Uterus (tissue), 4 donors: ENCODE data around the gene DNAH6. TPM values are rescaled to one million over a fixed set of nuclear protein-coding genes. Genes with fewer than 3 reads are reported as not detected.

Source experiments
- DNase-seq, 2 donors: peaks; one replicate each; pipeline ENCODE4 v3.0.0-alpha.2; 2019 to 2020
- H3K27ac ChIP-seq, 2 donors: fragments of 200-600 bp; sonication (generic); 1 replicate in 1 of 2; 2 replicates in 1 of 2; pipeline ENCODE4 v1.5.1; 2016 to 2018
- H3K27me3 ChIP-seq, 2 donors: fragments of 200-600 bp; sonication (generic); one replicate each; pipeline ENCODE4 v1.5.1; 2018 to 2019; ENCODE audit warnings: control low read depth in 1 of 2
- H3K36me3 ChIP-seq, 2 donors: fragments of 200-600 bp; sonication (generic); one replicate each; pipeline ENCODE4 v1.5.1; 2019; ENCODE audit warnings: control low read depth in 1 of 2
- H3K4me1 ChIP-seq, 2 donors: fragments of 200-600 bp; sonication (generic); one replicate each; pipeline ENCODE4 v1.5.1; 2018 to 2019; ENCODE audit warnings: control low read depth in 1 of 2
- H3K4me3 ChIP-seq, 2 donors: fragments of 200-600 bp; sonication (generic); 1 replicate in 1 of 2; 2 replicates in 1 of 2; pipeline ENCODE4 v1.5.1; 2018 to 2019; ENCODE audit warnings: mild to moderate bottlenecking in 1 of 2
- H3K9me3 ChIP-seq, 2 donors: fragments of 200-600 bp; sonication (generic); one replicate each; pipeline ENCODE4 v1.5.1; 2019; ENCODE audit warnings: control low read depth in 1 of 2
- CTCF ChIP-seq, 4 experiments: fragments of 200-600 bp in 2 of 4; fragments of 450-650 bp in 2 of 4; sonication (generic) in 2 of 4; IDR thresholded peaks; one replicate each; pipeline ENCODE4 v1.5.1; 2016 to 2019; ENCODE audit warnings: antibody characterized with exemption in 4 of 4, mild to moderate bottlenecking in 2 of 4, moderate library complexity in 1 of 4
- POLR2A ChIP-seq, 2 donors: fragments of 450-650 bp; IDR thresholded peaks; one replicate each; pipeline ENCODE4 v1.6.1; 2016; ENCODE audit warnings: antibody characterized with exemption in 2 of 2, mild to moderate bottlenecking in 1 of 2, moderate library complexity in 1 of 2
- intact Hi-C: fragments of 100-400 bp; cut with DNase I; formaldehyde crosslinking; loops from one replicate; pipeline ENCODE4 v1.15.1; 2023; ENCODE audit warnings: low total_unique reads
- total RNA-seq, 4 donors: library from RNA; depleted of rRNA in 3 of 4; stranded (reverse); fragments of >200 nt in 3 of 4; gene quantifications; one replicate each; pipeline versions ENCODE4 v1.1.0 to v1.2.4, GENCODE V29; 2014 to 2023
- donor health status: DM: yes; HTN: yes; CAD: no.

DNAH6 gene
- total RNA-seq, 4 donors from 2014 or later, result 1.0 to 8.4 (median 2.7) TPM

- DNase-seq, result no peak
- H3K4me1 ChIP-seq, result no peaks in the 10 kb centered on the region
- TF ChIP-seq CTCF (IDR thresholded peaks at IDR 0.05) (no peak), POLR2A (IDR thresholded peaks at IDR 0.05) (no peak)
- no peak overlapping the region for H3K4me3 ChIP-seq
- no peaks in the 10 kb centered on the region for H3K9me3 ChIP-seq
- no peak overlapping the region for H3K27ac ChIP-seq
- no peaks in the 10 kb centered on the region for H3K36me3 ChIP-seq
- intact Hi-C loops, result no loop called here
- H3K27me3 ChIP-seq, result no peaks in the 10 kb centered on the region
Measured at GRCh38 chr2:84628486-84628885, 112.2 kb downstream of the DNAH6 start.

- Histone ChIP-seq H3K4me3 (no peak overlapping the region), H3K4me1 (no peaks in the 10 kb centered on the region), H3K36me3 (no peaks in the 10 kb centered on the region), H3K27me3 (no peaks in the 10 kb centered on the region), H3K9me3 (no peaks in the 10 kb centered on the region), H3K27ac (no peak overlapping the region)
- no peak for DNase-seq
- TF ChIP-seq CTCF (IDR thresholded peaks at IDR 0.05), result no peak
- no peak for TF ChIP-seq POLR2A (IDR thresholded peaks at IDR 0.05)
- intact Hi-C loops, result no loop called here
Measured at GRCh38 chr2:84629550-84629949, 113.3 kb downstream of the DNAH6 start.

GRCh38 chr2:84631047-84631446 is 114.7 kb downstream of the DNAH6 start:
- DNase-seq, result no peak
- Histone ChIP-seq H3K4me3 (no peak overlapping the region), H3K4me1 (no peaks in the 10 kb centered on the region), H3K27ac (no peak overlapping the region), H3K9me3 (no peaks in the 10 kb centered on the region), H3K27me3 (no peaks in the 10 kb centered on the region), H3K36me3 (no peaks in the 10 kb centered on the region)
- intact Hi-C loops, result no loop called here
- TF ChIP-seq POLR2A (IDR thresholded peaks at IDR 0.05) (no peak), CTCF (IDR thresholded peaks at IDR 0.05) (peak; percentile 30 to 57 (median 40))

- H3K9me3 ChIP-seq, result no peaks in the 10 kb centered on the region
- intact Hi-C loops, result no loop called here
- no peaks in the 10 kb centered on the region for H3K27me3 ChIP-seq
- TF ChIP-seq POLR2A (IDR thresholded peaks at IDR 0.05) (no peak), CTCF (IDR thresholded peaks at IDR 0.05) (no peak)
- H3K4me3 ChIP-seq, result no peak overlapping the region
- no peak for DNase-seq
- H3K4me1 ChIP-seq, result no peaks in the 10 kb centered on the region
- H3K27ac ChIP-seq, result no peak overlapping the region
- H3K36me3 ChIP-seq, result no peaks in the 10 kb centered on the region
Measured at GRCh38 chr2:84631985-84632384, 115.7 kb downstream of the DNAH6 start.

GRCh38 chr2:84636080-84636971 is 120.0 kb downstream of the DNAH6 start:
- Histone ChIP-seq H3K9me3 (no peaks in the 10 kb centered on the region), H3K4me1 (no peaks in the 10 kb centered on the region), H3K4me3 (no peak overlapping the region), H3K36me3 (no peaks in the 10 kb centered on the region), H3K27me3 (no peaks in the 10 kb centered on the region), H3K27ac (no peak overlapping the region)
- intact Hi-C loops, result no loop called here
- DNase-seq, result no peak
- no peak for TF ChIP-seq POLR2A (IDR thresholded peaks at IDR 0.05)
- no peak for TF ChIP-seq CTCF (IDR thresholded peaks at IDR 0.05)
